Measurements from ENCODE around the gene RIN1.

GRCh38 chr11:66335531-66336233 lies 552 bp downstream of the RIN1 start:
- TF ChIP-seq EP300 (IDR thresholded peaks at IDR 0.05) (no peak), CTCF (IDR thresholded peaks at IDR 0.05) (no peak)
